Natural killer cell (primary cell): ENCODE data around the gene TAS2R38. TPM values are rescaled to one million over a fixed set of nuclear protein-coding genes. Genes with fewer than 3 reads are reported as not detected.
A peak's percentile ranks its signal among the peaks of the same experiment; 100 is the strongest.

ENCODE experiments used
- ATAC-seq, 3 donors: fragments of 150-1000 bp in 2 of 3; fragments of 200-7000 bp in 1 of 3; cut with Tn5 transposase; 1 replicate in 1 of 3; 2 replicates in 2 of 3; pipeline ENCODE4 v1.10.0; 2021; ENCODE audit warnings: mild to moderate bottlenecking in 2 of 3, moderate library complexity in 2 of 3
- DNase-seq, 2 donors: peaks; one replicate each; pipeline versions ENCODE4 v3.0.0 to v3.0.0-alpha.2; 2013 to 2021; ENCODE audit warnings: mixed read lengths in 1 of 2
- H3K27ac ChIP-seq: one replicate; pipeline ENCODE4 v1.5.1; 2013; ENCODE audit warnings: mild to moderate bottlenecking, low read length
- H3K27me3 ChIP-seq: one replicate; pipeline ENCODE4 v1.6.1; 2013; ENCODE audit warnings: low read length; ENCODE audit not compliant: control insufficient read depth, insufficient read depth
- H3K36me3 ChIP-seq: one replicate; pipeline ENCODE4 v1.6.1; 2013; ENCODE audit warnings: low read length; ENCODE audit not compliant: control insufficient read depth, insufficient read depth
- H3K4me1 ChIP-seq: one replicate; pipeline ENCODE4 v1.6.1; 2013; ENCODE audit warnings: low read length; ENCODE audit not compliant: control insufficient read depth, insufficient read depth
- H3K4me3 ChIP-seq: one replicate; pipeline ENCODE4 v1.5.1; 2013; ENCODE audit warnings: low read length
- H3K9me3 ChIP-seq: one replicate; pipeline ENCODE4 v1.6.1; 2013; ENCODE audit warnings: low read length; ENCODE audit not compliant: control insufficient read depth, insufficient read depth
- H3K27ac Mint-ChIP-seq, 2 donors: one replicate each; pipeline ENCODE4 v1.8.0; 2022; ENCODE audit warnings: mild to moderate bottlenecking in 2 of 2, mixed read lengths in 2 of 2, moderate library complexity in 1 of 2
- H3K27me3 Mint-ChIP-seq, 2 donors: one replicate each; pipeline ENCODE4 v1.8.0; 2022; ENCODE audit warnings: low read depth in 2 of 2, mixed read lengths in 2 of 2
- H3K36me3 Mint-ChIP-seq: one replicate; pipeline ENCODE4 v1.8.0; 2022; ENCODE audit warnings: mixed read lengths
- H3K4me1 Mint-ChIP-seq, 2 donors: one replicate each; pipeline ENCODE4 v1.8.0; 2022; ENCODE audit warnings: mixed read lengths in 2 of 2
- H3K4me3 Mint-ChIP-seq: one replicate; pipeline ENCODE4 v1.8.0; 2022; ENCODE audit warnings: mild to moderate bottlenecking, moderate library complexity, mixed read lengths
- H3K9me3 Mint-ChIP-seq, 2 donors: one replicate each; pipeline ENCODE4 v1.8.0; 2022; ENCODE audit warnings: mixed read lengths in 2 of 2
- CTCF ChIP-seq: fragments of 200-600 bp; IDR thresholded peaks from one replicate; pipeline ENCODE4 v1.8.0; 2022; ENCODE audit warnings: antibody characterized with exemption
- WGBS: methylation state at CpG from one replicate; pipeline ENCODE4 v1.1.7; 2013; ENCODE audit warnings: missing lambda C conversion rate; ENCODE audit not compliant: insufficient coverage; 5-methylcytosine and 5-hydroxymethylcytosine counted together
- intact Hi-C: fragments of 100-400 bp; cut with micrococcal nuclease; formaldehyde crosslinking; loops from one replicate; pipeline ENCODE4 v1.14.2; 2022
- total RNA-seq, 4 donors: library from RNA; stranded (reverse); fragments of 120-200 nt in 1 of 4; gene quantifications; one replicate each; pipeline versions ENCODE4 v1.2.3 to v1.2.4, GENCODE V29; 2013 to 2022

The TAS2R38 gene
- total RNA-seq, 3 donors from 2014 or later (not counting 1 experiment from before 2014, with no cell fraction given): not detected

DNA sequence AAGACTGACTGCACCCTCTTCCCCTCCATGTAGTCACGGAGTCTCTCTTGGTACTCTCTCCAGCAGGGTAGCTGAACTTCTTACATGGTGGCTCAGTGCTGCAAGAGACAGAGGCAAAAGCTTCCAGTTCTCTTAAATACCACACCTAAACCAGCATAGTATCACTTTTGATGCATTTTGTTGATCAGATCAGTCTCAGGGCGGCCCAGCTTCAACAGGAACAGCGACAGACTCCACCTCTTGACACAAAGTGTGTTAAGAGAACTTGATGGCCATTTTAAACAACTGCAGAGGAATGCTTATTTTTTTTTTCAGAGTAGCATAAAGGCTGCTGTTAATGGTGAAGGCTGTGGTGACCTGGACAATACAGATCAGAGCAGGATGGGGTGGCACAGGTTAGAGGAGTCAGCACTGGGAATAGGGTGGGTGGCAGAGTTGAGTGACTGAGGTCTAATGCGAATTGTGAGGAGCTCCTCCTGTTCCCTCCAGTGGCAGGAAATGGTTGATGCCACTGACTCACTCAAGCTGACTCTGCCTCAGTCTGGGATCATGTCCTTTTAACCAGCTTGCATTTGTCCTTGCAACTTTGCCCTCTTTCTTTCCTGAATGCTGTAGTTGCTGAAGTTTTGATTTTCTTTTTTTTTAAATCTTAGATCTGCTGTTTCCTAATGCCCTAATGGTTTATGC lies 39.4 kb upstream of the TAS2R38 start:
- Mint-ChIP-seq H3K36me3 (peaks cover 12% of the 10 kb centered on the region), H3K9me3 (no peaks in the 10 kb centered on the region), H3K4me1 (peaks cover 42 to 81% of the 10 kb centered on the region in 2 donors), H3K4me3 (peak overlapping the region; percentile 77), H3K27me3 (no peaks in the 10 kb centered on the region), H3K27ac (peak overlapping the region; percentile 94 to 98)
- peak; percentile 5 to 22 for DNase-seq
- intact Hi-C loops: loop anchor here (5.0 kb wide), 1 partner anchor 36 kb away; no protein-coding TSS in a partner anchor
- H3K27me3 ChIP-seq: no peaks in the 10 kb centered on the region
- no peaks in the 10 kb centered on the region for H3K36me3 ChIP-seq
- no peak overlapping the region for H3K4me3 ChIP-seq
- no peak for TF ChIP-seq CTCF
- 49% methylated on average over 4 of the region's 4 CpGs for WGBS
- H3K4me1 ChIP-seq: peaks cover 15% of the 10 kb centered on the region
- no peaks in the 10 kb centered on the region for H3K9me3 ChIP-seq
- peak; percentile 81 to 86 (median 85) for ATAC-seq
- H3K27ac ChIP-seq: peak overlapping the region; percentile 46

GRCh38 chr7:142010952-142011548 lies 37.5 kb upstream of the TAS2R38 start:
- H3K4me3 Mint-ChIP-seq: peak overlapping the region; percentile 50
- no peaks in the 10 kb centered on the region for H3K27me3 Mint-ChIP-seq
- peak overlapping the region; percentile 94 to 98 for H3K27ac Mint-ChIP-seq
- no peaks in the 10 kb centered on the region for H3K9me3 Mint-ChIP-seq
- no peak for TF ChIP-seq CTCF
- H3K36me3 Mint-ChIP-seq: peaks cover 5% of the 10 kb centered on the region
- H3K4me1 ChIP-seq: peaks cover 7% of the 10 kb centered on the region
- H3K27me3 ChIP-seq: no peaks in the 10 kb centered on the region
- H3K36me3 ChIP-seq: no peaks in the 10 kb centered on the region
- ATAC-seq (no peak), DNase-seq (no peak)
- no peak overlapping the region for H3K27ac ChIP-seq
- H3K4me1 Mint-ChIP-seq: peaks cover 46 to 81% of the 10 kb centered on the region in 2 donors
- intact Hi-C loops: loop anchor here (5.0 kb wide), 1 partner anchor 34 kb away; no protein-coding TSS in a partner anchor
- no peaks in the 10 kb centered on the region for H3K9me3 ChIP-seq
- no peak overlapping the region for H3K4me3 ChIP-seq
- 62% methylated on average over 2 of the region's 3 CpGs for WGBS

DNA sequence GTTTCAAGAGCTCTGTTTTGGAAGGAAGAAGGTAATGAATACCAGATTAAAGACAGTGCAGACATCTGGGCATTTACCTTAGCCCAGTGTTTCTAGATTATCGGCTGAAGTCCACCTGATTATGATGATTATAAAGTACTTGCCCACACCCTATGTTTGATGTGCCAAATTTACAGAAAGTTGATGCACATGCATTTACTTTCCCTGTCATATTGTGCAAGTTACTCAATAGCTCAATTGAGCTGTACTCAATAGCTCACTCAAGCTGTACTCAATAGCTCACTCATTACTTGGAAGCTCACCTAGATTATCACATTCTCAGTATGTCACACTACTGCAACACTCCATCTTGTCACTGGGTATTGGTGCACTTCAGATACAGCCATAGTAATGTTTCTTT lies 35.6 kb upstream of the TAS2R38 start:
- intact Hi-C loops: no loop called here
- H3K36me3 ChIP-seq: no peaks in the 10 kb centered on the region
- WGBS: 88% methylated on average over 1 of the region's 1 CpG
- peaks cover 5% of the 10 kb centered on the region for H3K36me3 Mint-ChIP-seq
- no peak for TF ChIP-seq CTCF
- H3K4me3 ChIP-seq: no peak overlapping the region
- H3K27ac ChIP-seq: no peak overlapping the region
- H3K27me3 Mint-ChIP-seq: no peaks in the 10 kb centered on the region
- no peak for DNase-seq
- H3K9me3 Mint-ChIP-seq: no peaks in the 10 kb centered on the region
- H3K4me3 Mint-ChIP-seq: no peak overlapping the region
- H3K4me1 ChIP-seq: peaks cover 7% of the 10 kb centered on the region
- ATAC-seq: no peak
- peaks cover 45 to 75% of the 10 kb centered on the region in 2 donors for H3K4me1 Mint-ChIP-seq
- H3K9me3 ChIP-seq: no peaks in the 10 kb centered on the region
- H3K27me3 ChIP-seq: no peaks in the 10 kb centered on the region
- H3K27ac Mint-ChIP-seq: peak overlapping the region in 1 of 2 donors; percentile 94
